ENCODE data around the gene NRG4.

GRCh38 chr15:75948761-75949296 is 63.4 kb downstream of the NRG4 start:
- TF ChIP-seq, protein P1, sequence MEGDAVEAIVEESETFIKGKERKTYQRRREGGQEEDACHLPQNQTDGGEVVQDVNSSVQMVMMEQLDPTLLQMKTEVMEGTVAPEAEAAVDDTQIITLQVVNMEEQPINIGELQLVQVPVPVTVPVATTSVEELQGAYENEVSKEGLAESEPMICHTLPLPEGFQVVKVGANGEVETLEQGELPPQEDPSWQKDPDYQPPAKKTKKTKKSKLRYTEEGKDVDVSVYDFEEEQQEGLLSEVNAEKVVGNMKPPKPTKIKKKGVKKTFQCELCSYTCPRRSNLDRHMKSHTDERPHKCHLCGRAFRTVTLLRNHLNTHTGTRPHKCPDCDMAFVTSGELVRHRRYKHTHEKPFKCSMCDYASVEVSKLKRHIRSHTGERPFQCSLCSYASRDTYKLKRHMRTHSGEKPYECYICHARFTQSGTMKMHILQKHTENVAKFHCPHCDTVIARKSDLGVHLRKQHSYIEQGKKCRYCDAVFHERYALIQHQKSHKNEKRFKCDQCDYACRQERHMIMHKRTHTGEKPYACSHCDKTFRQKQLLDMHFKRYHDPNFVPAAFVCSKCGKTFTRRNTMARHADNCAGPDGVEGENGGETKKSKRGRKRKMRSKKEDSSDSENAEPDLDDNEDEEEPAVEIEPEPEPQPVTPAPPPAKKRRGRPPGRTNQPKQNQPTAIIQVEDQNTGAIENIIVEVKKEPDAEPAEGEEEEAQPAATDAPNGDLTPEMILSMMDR (conservative IDR thresholded peaks at IDR 0.05; ENCODE audit: low read depth in 2 of 2), result no peak
- TF ChIP-seq, protein P2, sequence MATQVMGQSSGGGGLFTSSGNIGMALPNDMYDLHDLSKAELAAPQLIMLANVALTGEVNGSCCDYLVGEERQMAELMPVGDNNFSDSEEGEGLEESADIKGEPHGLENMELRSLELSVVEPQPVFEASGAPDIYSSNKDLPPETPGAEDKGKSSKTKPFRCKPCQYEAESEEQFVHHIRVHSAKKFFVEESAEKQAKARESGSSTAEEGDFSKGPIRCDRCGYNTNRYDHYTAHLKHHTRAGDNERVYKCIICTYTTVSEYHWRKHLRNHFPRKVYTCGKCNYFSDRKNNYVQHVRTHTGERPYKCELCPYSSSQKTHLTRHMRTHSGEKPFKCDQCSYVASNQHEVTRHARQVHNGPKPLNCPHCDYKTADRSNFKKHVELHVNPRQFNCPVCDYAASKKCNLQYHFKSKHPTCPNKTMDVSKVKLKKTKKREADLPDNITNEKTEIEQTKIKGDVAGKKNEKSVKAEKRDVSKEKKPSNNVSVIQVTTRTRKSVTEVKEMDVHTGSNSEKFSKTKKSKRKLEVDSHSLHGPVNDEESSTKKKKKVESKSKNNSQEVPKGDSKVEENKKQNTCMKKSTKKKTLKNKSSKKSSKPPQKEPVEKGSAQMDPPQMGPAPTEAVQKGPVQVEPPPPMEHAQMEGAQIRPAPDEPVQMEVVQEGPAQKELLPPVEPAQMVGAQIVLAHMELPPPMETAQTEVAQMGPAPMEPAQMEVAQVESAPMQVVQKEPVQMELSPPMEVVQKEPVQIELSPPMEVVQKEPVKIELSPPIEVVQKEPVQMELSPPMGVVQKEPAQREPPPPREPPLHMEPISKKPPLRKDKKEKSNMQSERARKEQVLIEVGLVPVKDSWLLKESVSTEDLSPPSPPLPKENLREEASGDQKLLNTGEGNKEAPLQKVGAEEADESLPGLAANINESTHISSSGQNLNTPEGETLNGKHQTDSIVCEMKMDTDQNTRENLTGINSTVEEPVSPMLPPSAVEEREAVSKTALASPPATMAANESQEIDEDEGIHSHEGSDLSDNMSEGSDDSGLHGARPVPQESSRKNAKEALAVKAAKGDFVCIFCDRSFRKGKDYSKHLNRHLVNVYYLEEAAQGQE (IDR thresholded peaks at IDR 0.05; ENCODE audit: unreplicated experiment), result no peak
- TF ChIP-seq CREB1 (CRISPR knock-in tag; IDR thresholded peaks at IDR 0.05; ENCODE audit: low read depth) (no peak), EZH2 (IDR thresholded peaks at IDR 0.05; ENCODE audit: low read depth, unreplicated experiment) (no peak), POLR2AphosphoS5 (IDR thresholded peaks at IDR 0.05; ENCODE audit: low read depth) (no peak), EZH2phosphoT487 (IDR thresholded peaks at IDR 0.05; ENCODE audit: unreplicated experiment) (no peak), JUNB (IDR thresholded peaks at IDR 0.05; ENCODE audit: unreplicated experiment) (no peak), NANOG (IDR thresholded peaks at IDR 0.05; ENCODE audit: borderline replicate concordance) (no peak), ZNF114 (CRISPR knock-in tag; IDR thresholded peaks at IDR 0.05) (no peak), ZNF331 (CRISPR knock-in tag; IDR thresholded peaks at IDR 0.05; ENCODE audit: low read depth) (no peak), STAT1 (IDR thresholded peaks at IDR 0.05; ENCODE audit: unreplicated experiment) (no peak)
- TF ChIP-seq, protein P3, sequence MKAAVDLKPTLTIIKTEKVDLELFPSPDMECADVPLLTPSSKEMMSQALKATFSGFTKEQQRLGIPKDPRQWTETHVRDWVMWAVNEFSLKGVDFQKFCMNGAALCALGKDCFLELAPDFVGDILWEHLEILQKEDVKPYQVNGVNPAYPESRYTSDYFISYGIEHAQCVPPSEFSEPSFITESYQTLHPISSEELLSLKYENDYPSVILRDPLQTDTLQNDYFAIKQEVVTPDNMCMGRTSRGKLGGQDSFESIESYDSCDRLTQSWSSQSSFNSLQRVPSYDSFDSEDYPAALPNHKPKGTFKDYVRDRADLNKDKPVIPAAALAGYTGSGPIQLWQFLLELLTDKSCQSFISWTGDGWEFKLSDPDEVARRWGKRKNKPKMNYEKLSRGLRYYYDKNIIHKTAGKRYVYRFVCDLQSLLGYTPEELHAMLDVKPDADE (IDR thresholded peaks at IDR 0.05), result no peak

All from GM23338 (cell line).